ENCODE results near the gene CYP4F2. TPM values are rescaled to one million over a fixed set of nuclear protein-coding genes. Genes with fewer than 3 reads are reported as not detected.
"Not testable (repeated sequence)": the region's sequence is repeated elsewhere in the genome, so short reads cannot be mapped to it uniquely, and the experiment has no call there.

The CYP4F2 gene, protein sequence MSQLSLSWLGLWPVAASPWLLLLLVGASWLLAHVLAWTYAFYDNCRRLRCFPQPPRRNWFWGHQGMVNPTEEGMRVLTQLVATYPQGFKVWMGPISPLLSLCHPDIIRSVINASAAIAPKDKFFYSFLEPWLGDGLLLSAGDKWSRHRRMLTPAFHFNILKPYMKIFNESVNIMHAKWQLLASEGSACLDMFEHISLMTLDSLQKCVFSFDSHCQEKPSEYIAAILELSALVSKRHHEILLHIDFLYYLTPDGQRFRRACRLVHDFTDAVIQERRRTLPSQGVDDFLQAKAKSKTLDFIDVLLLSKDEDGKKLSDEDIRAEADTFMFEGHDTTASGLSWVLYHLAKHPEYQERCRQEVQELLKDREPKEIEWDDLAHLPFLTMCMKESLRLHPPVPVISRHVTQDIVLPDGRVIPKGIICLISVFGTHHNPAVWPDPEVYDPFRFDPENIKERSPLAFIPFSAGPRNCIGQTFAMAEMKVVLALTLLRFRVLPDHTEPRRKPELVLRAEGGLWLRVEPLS
- total RNA-seq (2014; rRNA removed) = not detected in 2 replicates
- not detected for polyA plus RNA-seq (2012)

DNA sequence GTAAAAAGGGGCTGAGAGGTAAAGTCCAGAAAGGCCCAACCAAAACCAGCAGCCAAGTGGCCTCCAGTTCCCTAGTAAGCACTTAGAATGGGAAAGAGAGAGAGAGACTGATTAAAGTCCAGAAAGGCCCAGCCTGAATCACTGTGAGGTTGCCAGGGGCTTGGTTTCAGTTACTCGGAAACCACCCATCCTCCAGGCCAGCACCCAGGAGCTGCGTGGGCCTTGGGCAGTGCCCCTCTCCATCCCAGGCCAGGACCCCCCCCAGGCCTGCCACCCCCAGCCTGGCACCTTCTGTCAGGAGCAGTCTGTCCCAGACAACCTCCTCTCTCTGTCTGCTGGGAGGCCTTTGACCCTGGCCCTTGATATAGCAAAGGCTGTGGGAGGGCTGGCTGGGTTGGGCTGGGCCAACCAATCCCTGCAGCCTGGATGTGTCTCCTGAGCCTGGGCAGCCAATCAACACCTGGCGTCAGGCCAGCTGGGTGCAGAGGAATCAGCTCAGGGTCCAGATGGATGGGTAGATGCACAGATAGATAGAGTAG, at the start of gene CYP4F2:
Gene CYP4F2, minus strand, starts transcription at position 337 of the 539 bp plus-strand sequence. CDS start 463 bp downstream, outside the sequence.
- no peak for DNase-seq (ENCODE audit: low read depth)

DNA sequence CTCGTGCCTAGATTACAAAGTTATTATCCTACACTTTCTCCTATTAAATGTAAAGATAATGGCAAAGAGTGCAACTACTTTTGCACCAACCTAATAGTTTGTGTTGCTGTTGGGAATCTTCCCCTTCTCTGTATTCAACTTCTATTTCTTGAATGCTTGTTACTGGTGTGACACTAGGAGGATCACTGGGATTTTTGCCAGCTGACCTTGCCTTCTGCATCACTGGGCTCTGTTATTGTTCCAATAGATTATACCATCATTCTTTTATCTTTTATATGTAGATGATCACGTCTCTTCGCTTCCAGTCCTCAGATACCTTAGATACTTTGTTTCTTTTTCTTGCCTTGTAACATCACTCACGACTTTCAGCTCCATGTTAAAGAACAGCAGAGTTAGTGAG, 47.4 kb upstream of the CYP4F2 start:
- DNase-seq (ENCODE audit: low read depth) = no peak

DNA sequence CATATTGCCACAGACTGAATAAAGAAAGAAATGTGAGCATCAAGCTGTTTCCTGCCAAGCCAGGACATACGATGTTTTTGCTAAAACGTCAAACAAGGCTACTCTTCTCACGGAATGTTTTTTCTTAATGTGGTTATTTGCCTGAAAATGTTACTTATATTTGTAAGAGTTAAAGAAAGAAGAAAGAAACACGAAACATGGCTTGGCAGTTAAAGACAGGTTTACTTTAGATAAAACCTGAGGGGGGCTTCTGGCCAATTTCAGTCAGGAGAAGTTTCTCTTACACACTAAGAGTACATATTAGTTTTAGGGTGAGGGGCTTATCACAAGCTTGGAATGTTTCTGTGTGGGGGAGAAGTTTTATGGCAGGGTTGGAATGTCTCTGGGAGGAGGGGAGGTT, 46.5 kb upstream of the CYP4F2 start:
- no peak for DNase-seq (ENCODE audit: low read depth)

DNA sequence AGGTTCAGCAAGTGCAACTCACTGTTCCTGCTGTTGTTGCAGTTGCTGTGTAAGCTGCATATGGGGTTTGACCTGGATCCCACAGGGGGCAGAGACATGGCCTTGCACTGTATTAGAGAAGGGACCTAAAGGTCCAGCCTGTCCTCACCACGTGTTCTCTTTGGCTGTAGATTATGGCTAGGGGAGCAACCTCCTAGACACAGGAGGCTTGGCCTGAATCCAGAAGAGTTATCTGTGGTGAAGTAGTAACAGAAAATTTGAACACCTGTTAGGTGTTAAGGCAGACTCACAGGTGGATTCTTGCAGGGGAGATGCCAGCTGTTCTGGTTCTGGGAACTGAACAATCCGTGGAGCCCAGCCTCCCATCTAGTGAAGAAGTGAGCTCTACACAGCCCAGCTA, 39.9 kb upstream of the CYP4F2 start:
- DNase-seq (ENCODE audit: low read depth) = no peak

DNA sequence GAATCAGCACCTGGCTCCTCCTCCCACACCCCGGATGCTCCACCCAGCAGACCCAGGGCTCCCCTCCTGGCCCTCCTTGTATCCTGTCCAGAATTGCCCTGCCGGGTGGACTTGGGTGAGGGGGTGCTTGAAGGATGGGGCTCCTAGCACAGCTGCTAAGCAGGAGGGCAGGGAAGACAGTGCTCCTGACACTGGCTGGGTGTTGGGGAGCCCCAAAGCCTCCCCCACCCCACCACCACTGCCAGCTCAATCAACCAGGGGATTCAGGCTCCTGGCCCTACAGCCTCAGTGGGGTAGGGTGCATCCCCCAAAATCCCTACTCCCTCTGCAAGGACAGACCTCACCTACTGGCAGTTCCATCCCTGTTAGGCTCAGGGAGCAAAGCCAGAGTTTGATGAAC, 39.1 kb upstream of the CYP4F2 start:
- DNase-seq (ENCODE audit: low read depth) = no peak

DNA sequence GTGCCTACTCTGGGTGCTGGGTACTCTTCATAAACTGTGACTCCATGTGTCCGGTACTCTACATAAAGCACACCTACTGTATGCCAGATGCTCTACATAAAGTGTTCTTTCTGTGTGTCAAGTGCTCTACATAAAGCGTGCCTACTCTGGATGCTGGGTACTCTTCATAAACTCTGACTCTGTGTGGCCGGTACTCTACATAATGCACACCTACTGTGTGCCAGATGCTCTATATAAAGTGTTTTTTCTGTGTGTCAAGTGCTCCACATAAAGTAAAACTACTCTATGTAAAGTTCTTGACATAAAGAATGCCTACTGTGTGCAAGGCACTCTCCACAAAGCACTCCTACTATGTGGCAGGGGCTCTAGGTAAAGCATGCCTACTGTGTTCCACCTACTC, 38.3 kb upstream of the CYP4F2 start:
- DNase-seq (ENCODE audit: low read depth) = no peak

DNA sequence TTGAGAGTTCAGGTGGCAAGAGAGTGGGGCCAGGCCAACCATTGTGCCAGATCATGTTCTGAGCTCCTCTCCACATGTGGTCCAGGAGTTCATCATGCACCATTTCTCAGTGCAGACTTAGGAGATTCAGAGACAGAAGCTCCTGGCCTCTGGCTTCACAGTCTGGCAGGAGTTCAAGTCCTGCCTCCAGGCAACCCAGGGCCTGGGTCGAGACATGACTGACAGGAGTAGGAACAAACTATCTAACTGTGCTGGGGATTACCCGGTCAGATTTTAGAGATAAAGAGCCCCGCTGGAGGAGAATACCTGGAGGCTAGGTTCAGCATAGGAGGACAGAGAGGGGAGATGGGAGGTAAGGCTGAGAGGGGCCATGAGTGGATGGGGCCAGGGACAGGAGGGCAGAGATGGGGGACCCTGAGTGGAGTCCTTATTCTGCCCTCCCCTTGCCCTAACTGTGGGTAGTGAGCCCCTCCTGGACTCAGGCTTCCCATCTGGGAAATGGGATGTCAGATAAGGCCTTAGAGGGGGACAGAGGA, 37.4 kb upstream of the CYP4F2 start:
- DNase-seq (ENCODE audit: low read depth) = no peak

DNA sequence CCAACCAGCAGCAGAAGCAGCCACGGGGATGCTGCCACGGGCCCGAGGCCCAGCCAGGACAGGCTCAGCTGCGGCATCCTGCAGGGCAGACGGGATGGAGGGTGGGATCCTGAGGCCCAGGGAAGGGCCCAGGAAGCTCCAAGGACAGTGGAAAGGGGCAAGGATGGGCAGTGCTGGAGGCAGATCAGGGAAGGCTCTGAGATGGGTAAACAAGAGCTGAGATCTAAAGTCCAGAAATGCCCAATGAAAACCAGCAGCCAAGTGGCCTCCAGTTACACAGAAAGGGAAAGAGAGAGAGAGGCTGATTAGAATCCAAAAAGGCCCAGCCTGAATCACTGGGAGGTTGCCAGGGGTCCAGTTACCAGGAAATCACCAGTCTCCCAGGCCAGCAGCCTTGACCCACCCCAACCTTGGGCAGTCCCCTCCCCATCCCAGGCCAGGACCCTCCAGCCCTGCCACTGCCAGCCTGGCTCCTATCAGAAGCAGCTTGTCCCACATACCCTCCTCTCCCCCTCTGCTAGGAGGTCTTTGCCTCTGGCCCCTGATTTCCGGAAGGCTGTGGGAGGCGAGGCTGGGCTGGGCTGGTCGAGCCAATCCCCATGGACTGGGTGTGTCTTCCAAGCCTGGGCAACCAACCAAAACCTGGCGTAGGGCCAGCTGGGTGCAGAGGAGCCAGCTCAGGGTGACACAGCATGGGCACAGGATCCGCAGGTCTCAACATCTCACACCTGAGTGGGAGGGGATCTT, 36.6 kb upstream of the CYP4F2 start, which contains the start of gene CYP4F11:
Gene CYP4F11, minus strand, starts transcription at position 198 of the 747 bp plus-strand sequence. Its CDS starts 121 bp downstream, at position 77.
- peak; percentile 1 for DNase-seq (ENCODE audit: low read depth)

DNA sequence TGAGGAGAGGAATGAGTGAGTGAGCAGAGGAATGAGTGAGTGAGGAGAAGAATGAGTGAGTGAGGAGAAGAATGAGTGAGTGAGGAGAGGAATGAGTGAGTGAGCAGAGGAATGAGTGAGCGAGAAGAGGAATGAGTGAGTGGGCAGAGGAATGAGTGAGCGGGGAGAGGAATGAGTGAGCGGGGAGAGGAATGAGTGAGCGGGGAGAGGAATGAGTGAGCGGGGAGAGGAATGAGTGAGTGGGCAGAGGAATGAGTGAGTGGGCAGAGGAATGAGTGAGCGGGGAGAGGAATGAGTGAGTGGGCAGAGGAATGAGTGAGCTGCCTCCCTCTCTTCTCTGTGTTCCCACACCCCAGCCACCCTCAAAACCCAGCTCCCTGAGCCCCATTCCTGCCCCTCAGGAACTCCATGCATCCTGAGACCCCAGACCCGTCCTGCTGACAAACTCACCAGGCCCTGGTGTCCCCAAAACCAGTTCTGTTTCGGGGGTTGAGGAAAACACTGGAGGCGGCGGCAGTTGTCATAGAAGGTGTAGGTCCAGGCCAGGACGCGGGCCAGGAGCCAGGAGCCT, 36.0 kb upstream of the CYP4F2 start:
- not testable (repeated sequence) for DNase-seq (ENCODE audit: low read depth)

DNA sequence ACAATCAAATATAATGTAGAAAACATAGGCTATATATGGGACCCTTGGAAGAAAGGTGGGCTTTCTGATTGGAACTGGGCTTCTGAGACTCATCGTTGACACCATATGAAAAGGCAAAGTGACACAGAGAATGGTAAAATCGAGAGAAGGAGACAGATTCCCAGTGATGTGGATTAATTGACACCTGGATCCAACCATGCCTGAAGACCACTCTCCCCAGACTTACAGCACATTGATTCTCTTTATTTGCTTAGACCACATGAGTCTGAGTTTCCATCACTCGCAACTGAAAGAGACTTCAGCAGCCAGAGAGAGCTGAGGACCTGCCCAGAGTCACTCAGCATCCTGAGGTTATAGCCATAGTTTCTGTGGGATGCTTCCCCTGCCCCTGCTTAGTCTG, 30.4 kb upstream of the CYP4F2 start:
- no peak for DNase-seq (ENCODE audit: low read depth)

DNA sequence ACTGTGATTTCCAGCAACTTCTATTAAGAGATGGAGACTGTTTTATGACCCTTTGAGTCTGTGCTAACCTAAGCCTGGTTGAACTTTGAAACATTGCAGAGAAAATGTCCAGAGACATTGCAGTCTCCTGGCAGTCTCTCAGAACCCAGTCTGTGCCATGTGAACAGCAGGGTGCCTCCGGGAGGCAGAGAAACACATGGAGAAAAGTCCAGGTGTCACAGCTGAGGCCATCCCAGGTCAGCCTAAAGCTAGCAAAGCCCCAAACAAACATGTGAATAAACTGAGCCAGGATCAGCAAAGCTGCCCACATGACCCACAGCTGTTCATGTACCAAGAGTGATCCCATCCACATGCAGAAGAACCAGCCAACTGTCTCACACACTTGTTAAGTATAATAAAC, 28.6 kb upstream of the CYP4F2 start:
- no peak for DNase-seq (ENCODE audit: low read depth)

DNA sequence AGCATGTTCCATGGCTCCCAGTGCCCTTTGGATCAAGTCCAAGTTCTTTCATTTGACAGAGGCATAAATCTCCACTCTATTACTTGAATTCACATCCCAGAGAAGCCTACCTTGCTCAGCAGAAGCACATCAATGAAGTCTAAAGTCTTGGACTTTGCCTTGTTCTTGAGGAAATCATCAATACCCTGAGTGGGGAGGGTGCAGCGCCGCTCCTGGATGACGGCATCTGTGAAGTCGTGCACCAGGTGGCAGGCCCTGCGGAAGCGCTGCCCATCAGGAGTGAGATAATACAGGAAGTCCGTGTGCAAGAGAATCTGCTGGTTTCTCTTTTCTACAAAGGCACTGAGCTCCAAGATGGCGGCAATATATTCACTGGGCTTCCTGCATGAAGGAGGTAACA, 25.8 kb upstream of the CYP4F2 start:
- DNase-seq (ENCODE audit: low read depth) = no peak

DNA sequence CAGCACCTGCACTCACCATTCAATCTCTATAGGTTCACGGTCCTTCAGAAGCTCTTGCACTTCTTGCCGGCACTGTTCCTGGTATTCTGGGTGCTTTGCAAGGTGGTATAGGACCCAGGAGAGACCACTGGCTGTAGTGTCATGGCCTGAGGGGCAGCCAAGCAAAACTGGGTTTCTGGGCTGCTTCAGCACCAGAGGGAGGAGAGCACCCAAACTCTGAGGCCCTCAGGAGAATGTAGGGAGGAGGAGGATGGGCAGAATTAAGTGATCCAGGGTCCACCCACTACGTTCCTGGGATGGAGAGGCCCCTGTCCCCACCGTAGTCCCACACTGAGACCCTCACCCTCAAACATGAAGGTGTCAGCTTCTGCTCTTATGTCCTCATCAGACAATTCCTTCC, 24.1 kb upstream of the CYP4F2 start:
- DNase-seq (ENCODE audit: low read depth) = no peak

DNA sequence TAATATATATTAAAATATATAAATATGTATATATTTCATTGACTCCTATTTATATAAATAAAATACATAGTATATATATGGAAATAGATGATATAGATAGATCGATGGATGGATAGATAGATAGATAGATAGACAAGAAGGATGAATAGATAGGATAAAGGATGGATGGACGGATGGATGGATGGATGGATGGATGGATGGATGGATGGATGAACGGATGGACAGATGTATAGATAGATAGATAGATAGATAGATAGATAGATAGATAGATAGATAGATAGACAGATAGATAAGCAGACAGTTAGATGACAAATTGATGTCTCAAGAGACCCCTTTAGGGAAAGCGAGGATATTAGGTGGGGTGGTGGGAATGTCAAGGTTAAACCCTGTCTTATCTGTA, 21.4 kb upstream of the CYP4F2 start:
- no peak for DNase-seq (ENCODE audit: low read depth)

DNA sequence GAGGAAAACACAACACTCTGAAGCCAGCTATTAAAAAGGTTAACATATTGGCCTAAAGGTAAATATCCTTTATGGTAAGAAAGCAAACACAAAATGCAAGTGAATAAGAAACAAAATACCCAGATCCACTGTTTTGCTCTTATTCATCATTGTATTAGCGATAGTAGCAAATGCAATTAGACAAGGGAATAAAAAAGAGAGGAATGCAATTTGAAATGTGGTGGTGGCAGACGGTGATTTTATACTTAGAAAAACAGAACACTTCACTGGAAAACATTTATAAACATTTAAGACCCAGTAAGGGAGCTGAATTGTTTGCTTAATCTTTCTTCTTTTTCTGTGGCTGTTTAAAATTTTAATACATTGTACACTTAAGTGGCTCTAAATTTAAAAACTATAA, 17.2 kb upstream of the CYP4F2 start:
- DNase-seq (ENCODE audit: low read depth) = no peak

DNA sequence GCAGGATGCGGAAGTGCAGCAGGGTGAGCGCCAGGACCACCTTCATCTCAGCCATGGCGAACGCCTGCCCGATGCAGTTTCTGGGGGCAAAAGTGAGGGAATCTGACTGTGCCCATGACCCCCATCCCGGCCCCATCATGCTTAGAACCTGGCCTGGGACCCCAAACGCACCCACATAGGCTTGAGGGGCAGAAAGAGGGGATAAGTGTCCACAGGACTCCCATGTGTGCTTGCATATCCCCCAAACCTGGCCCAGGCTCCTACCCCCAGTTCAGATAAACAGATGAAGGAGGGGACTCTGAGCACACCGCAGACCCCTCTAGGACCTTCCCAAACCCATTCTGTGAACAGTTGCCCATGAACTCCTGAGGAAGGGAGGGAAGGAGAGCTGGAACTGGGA, 16.0 kb upstream of the CYP4F2 start:
- no peak for DNase-seq (ENCODE audit: low read depth)

DNA sequence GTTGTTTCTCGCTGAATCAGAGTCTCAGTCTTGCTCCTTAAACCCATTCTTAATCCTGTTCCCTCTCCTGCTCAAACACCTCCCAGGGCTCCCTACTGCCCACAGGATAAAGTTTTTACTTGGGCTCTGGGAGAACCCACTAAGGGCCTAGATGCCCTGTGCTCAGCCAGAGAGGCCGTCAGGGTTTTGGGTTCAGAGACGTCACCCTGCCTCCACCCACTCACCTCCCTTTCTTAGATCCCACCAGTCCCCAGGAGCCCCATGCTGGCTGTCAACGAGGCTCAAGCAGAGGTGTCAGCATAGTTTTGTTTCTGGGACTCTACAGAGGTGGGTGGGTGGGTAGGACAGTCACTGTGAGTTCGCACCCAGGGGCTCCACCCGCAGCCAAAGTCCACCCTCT, 15.5 kb upstream of the CYP4F2 start:
- DNase-seq (ENCODE audit: low read depth) = no peak

DNA sequence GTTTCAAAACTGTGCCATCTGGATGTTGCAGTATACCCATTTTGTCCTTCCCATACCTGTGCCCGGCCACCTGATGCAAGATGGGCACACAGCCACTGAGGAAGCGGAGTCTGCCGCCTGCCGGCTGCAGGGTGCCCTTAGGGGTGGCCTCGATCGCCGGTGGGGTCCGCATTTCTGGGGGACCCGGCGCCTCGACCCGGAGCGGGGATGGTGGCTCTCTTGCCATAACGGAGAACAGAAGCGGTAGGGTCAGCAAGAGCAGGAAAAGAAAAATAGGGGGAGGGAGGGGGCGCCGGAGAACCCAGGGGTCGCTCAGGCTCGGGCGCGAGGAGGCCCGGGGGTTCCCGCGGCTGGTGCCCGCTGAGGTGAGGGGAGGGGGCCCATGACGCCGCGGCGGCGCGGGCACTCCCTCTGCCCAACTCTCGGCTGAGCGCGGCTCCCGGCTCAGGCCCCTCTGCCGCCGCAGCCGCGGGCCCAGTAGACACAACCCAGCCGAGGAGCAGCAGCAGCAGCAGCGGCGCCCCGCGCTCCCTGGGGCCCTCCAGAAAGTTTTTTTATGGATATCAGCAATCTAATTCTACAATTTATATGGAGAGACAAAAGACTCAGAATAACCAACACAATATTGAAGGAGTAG, 13.8 kb upstream of the CYP4F2 start:
- no peak for DNase-seq (ENCODE audit: low read depth)

DNA sequence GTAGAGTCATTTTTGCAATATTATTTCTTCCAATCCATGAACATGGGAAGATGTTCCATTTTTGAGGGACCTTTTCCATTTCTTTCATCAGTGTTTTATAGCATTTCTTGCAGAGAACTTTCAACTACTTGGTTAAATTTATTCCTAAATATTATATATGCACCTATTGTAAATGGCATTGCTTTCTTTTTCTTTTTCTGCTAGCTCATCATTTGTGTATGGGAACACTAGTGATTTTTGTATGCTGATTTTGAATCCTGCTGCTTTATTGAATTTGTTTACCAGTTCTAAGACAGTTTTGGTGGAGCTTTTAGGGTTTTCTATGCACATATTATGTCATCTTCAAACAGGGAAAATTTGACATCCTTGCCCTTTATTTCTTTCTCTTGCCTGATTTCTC, 7.2 kb upstream of the CYP4F2 start:
- no peak for DNase-seq (ENCODE audit: low read depth)

DNA sequence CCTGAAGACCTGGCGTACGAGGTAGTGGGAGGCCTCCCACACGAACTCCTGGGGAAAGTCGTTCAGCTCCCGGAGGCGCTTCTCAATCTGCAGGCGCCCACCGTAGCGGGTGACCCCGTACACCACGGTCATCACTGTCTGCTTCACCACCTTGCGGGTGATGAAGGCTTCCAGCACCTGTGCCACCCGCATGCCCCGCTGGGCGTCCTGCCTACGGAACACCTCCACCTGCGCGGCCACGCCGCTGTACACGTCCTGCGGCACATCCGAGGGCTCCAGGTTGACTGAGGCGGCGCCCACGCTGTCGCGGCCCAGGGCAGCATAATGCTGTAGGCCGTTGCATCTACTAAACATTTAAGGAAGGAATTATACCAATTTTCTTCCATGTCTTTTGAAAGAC, 5.0 kb upstream of the CYP4F2 start:
- not testable (repeated sequence) for DNase-seq (ENCODE audit: low read depth)

DNA sequence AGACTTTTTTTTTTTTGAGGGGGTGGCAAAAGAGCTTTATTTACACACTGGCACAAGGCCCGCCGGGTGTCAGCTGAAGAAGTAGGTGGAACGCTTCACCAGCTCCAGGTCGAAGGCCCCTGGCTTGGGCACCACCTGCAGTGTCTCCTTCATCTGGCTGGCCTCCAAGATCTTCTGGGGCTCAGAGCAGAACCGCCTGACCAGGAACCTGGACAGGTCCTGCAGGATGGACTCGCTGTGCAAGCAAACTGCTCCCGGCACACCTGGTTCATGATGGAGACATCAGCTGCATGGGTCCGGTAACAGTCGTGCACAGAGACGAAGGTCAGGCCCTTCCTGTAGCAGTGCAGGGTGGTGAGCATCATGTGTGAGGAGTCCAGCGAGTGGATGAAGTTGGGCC, 4.4 kb upstream of the CYP4F2 start:
- no peak for DNase-seq (ENCODE audit: low read depth)

All from LHCN-M2 (cell line).